D721Med (cell line): ENCODE data around the gene CHST8.

ENCODE experiments used
- DNase-seq: peaks from one replicate; pipeline ENCODE4 v3.0.0; 2011; ENCODE audit warnings: low spot score; ENCODE audit not compliant: insufficient read length
- FAIRE-seq: peaks from 2 replicates; lab custom pipeline; 2011; peaks lifted over from hg19 to GRCh38; lab: Jason Lieb, UNC
- CTCF ChIP-seq: IDR thresholded peaks from 2 replicates; pipeline ENCODE4 v1.5.1; 2012; ENCODE audit warnings: mild to moderate bottlenecking, control low read depth; ENCODE audit not compliant: insufficient read depth; ENCODE audit errors: missing control alignments

CHST8 gene

GRCh38 chr19:33646306-33646705, 24.6 kb downstream of the CHST8 start:
- no peak for TF ChIP-seq CTCF
- DNase-seq (no peak), FAIRE-seq (no peak)

- DNase-seq (no peak), FAIRE-seq (no peak)
- no peak for TF ChIP-seq CTCF
Observed at GRCh38 chr19:33647146-33647545, 25.4 kb downstream of the CHST8 start.

- no peak for TF ChIP-seq CTCF
- FAIRE-seq, result no peak
- DNase-seq, result no peak
Observed at GRCh38 chr19:33649627-33650305, 28.0 kb downstream of the CHST8 start.

DNA sequence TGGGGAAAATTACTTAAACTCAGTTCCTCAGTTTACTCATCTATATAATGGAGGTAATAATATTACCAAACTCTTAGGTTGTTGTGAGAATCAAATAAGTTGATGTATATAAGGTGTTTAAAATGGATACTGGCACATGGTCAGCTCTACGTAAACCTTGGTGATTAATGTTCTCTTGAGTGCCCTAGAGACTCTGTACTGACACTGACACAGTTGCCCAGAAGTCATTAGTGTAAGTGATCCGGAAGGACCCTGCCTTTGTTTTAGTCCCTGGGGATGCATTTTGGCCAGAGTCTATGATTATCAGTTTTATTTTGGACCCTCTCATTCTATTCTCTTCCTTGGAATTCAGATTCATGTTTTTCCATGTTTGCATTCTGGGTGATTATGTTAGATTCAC, 31.9 kb downstream of the CHST8 start:
- no peak for TF ChIP-seq CTCF
- no peak for FAIRE-seq
- DNase-seq, result no peak

- FAIRE-seq (no peak), DNase-seq (no peak)
- no peak for TF ChIP-seq CTCF
Observed at GRCh38 chr19:33654840-33655508, 33.2 kb downstream of the CHST8 start.

DNA sequence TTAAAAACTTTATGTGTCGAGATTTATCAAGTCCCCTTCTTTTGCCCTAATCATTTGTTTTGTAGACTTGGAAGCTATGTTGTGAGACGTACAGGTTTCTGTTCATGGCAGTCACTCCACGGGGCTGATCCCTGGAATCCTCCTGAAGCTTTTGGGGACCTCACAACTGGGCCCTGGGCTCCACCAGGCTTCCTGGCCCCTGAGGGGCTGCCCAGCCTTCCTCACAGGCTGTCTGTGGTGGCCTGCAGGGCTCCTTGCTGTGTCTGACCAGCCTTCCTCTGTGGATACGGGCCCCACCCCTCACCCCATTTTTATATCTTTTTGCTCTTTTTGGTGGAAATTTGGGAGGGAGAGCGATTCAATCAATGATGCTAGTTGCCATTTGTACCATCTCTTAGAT, 38.1 kb downstream of the CHST8 start:
- no peak for FAIRE-seq
- no peak for DNase-seq
- no peak for TF ChIP-seq CTCF
